H1 (cell line): Measurements from ENCODE around the gene TNC. TPM values are rescaled to one million over a fixed set of nuclear protein-coding genes. Genes with fewer than 3 reads are reported as not detected.

Experiments
- CTCF ChIA-PET: fragments of 300-600 bp; sonication (Branson Sonifier 250); formaldehyde crosslinking; loops from one replicate; lab custom pipeline; 2021; ENCODE audit not compliant: partially characterized antibody; lab: Charles Lee
- POLR2A ChIA-PET: fragments of 300-600 bp; sonication (Branson Sonifier 250); formaldehyde crosslinking; loops from one replicate; lab custom pipeline; 2021; ENCODE audit warnings: inconsistent platforms; ENCODE audit not compliant: partially characterized antibody; lab: Charles Lee
- DNase-seq, 2 experiments: peaks; one replicate each; pipeline versions ENCODE4 v3.0.0 to v3.0.0-alpha.2; 2010 to 2022; ENCODE audit warnings: low spot score in 2 of 2, low read depth in 1 of 2, mixed read lengths in 1 of 2
- FAIRE-seq: peaks from 2 replicates; lab custom pipeline; 2011; peaks lifted over from hg19 to GRCh38; lab: Jason Lieb, UNC
- H2AFZ ChIP-seq: 2 replicates; pipeline ENCODE4 v1.8.1; 2012; ENCODE audit warnings: low read length, inconsistent platforms
- H2AK5ac ChIP-seq: 2 replicates; pipeline ENCODE4 v1.6.1; 2013; ENCODE audit warnings: low read depth, low read length
- H2BK120ac ChIP-seq: replicated peaks from 2 replicates; pipeline ENCODE3; 2013; ENCODE audit warnings: low read depth, low read length, inconsistent platforms
- H2BK12ac ChIP-seq: 2 replicates; pipeline ENCODE4 v1.6.1; 2013; ENCODE audit warnings: low read depth, low read length
- H2BK15ac ChIP-seq: 2 replicates; pipeline ENCODE4 v1.6.1; 2013; ENCODE audit warnings: low read length
- H2BK20ac ChIP-seq: 2 replicates; pipeline ENCODE4 v1.6.1; 2013; ENCODE audit warnings: low read length
- H2BK5ac ChIP-seq: 2 replicates; pipeline ENCODE4 v1.6.1; 2013; ENCODE audit warnings: low read depth, low read length
- H3K14ac ChIP-seq: 2 replicates; pipeline ENCODE4 v1.6.1; 2013; ENCODE audit warnings: inconsistent platforms; ENCODE audit not compliant: insufficient read length
- H3K18ac ChIP-seq: 2 replicates; pipeline ENCODE4 v1.6.1; 2013; ENCODE audit warnings: low read length; ENCODE audit errors: extremely low read depth
- H3K23ac ChIP-seq: 2 replicates; pipeline ENCODE4 v1.6.1; 2013; ENCODE audit warnings: inconsistent platforms; ENCODE audit not compliant: insufficient read length
- H3K23me2 ChIP-seq: 2 replicates; pipeline ENCODE4 v1.6.1; 2013; ENCODE audit warnings: low read depth, low read length
- H3K27ac ChIP-seq: 2 replicates; pipeline ENCODE4 v1.6.1; 2011; ENCODE audit warnings: low read depth, low read length, inconsistent platforms
- H3K27me3 ChIP-seq, 4 experiments: replicated peaks in 1 of 4; 1 replicate in 1 of 4; 2 replicates in 3 of 4; pipeline versions ENCODE4 v1.6.1 to v1.8.1; 2011 to 2013; ENCODE audit warnings: low read length in 3 of 4, mild to moderate bottlenecking in 3 of 4, inconsistent platforms in 2 of 4, mixed read lengths in 2 of 4, moderate library complexity in 1 of 4; ENCODE audit not compliant: control insufficient read depth in 3 of 4, insufficient read depth in 3 of 4; ENCODE audit errors: extremely low read depth in 1 of 4
- H3K36me3 ChIP-seq, 4 experiments: 2 replicates each; pipeline versions ENCODE4 v1.6.1 to v1.8.1; 2011 to 2013; ENCODE audit warnings: mild to moderate bottlenecking in 4 of 4, low read length in 3 of 4, moderate library complexity in 2 of 4, control low read depth in 1 of 4, inconsistent platforms in 1 of 4; ENCODE audit not compliant: insufficient read depth in 4 of 4, control insufficient read depth in 2 of 4
- H3K4ac ChIP-seq: replicated peaks from 2 replicates; pipeline ENCODE3; 2013; ENCODE audit warnings: low read length, low read depth, mixed read lengths, inconsistent platforms; ENCODE audit not compliant: insufficient read length
- H3K4me1 ChIP-seq, 4 experiments: replicated peaks in 1 of 4; 1 replicate in 1 of 4; 2 replicates in 3 of 4; pipeline versions ENCODE4 v1.6.1 to v1.8.1; 2011 to 2013; ENCODE audit warnings: low read length in 3 of 4, inconsistent platforms in 2 of 4, mixed read lengths in 1 of 4; ENCODE audit not compliant: insufficient read depth in 4 of 4, control insufficient read depth in 3 of 4
- H3K4me2 ChIP-seq, 2 experiments: 2 replicates each; pipeline versions ENCODE4 v1.6.1 to v1.8.1; 2011 to 2013; ENCODE audit warnings: low read depth in 2 of 2, low read length in 2 of 2, control low read depth in 1 of 2, inconsistent platforms in 1 of 2, mild to moderate bottlenecking in 1 of 2; ENCODE audit not compliant: insufficient read depth in 1 of 2
- H3K4me3 ChIP-seq, 4 experiments: fragments of 200-600, 300-600 bp in 1 of 4; sonication (generic), shearing (Covaris generic), sonication (Bioruptor Twin) in 1 of 4; 2 replicates each; pipeline versions ENCODE4 v1.5.1 to v1.8.1; 2011 to 2016; ENCODE audit warnings: low read length in 4 of 4, low read depth in 3 of 4, control low read depth in 2 of 4, inconsistent platforms in 2 of 4, mild to moderate bottlenecking in 2 of 4, mixed read lengths in 1 of 4, moderate library complexity in 1 of 4; ENCODE audit not compliant: insufficient read depth in 2 of 4; ENCODE audit errors: extremely low read depth in 1 of 4
- H3K56ac ChIP-seq: replicated peaks from 2 replicates; pipeline ENCODE3; 2013; ENCODE audit warnings: low read depth, mild to moderate bottlenecking, mixed read lengths, low read length, inconsistent platforms; ENCODE audit not compliant: insufficient read length
- H3K79me1 ChIP-seq: 2 replicates; pipeline ENCODE4 v1.6.1; 2013; ENCODE audit warnings: low read depth, low read length, control low read depth
- H3K79me2 ChIP-seq, 2 experiments: 2 replicates each; pipeline versions ENCODE4 v1.6.1 to v1.8.1; 2012 to 2013; ENCODE audit warnings: low read length in 2 of 2, mild to moderate bottlenecking in 2 of 2, inconsistent platforms in 1 of 2; ENCODE audit not compliant: insufficient read depth in 2 of 2, control insufficient read depth in 1 of 2
- H3K9ac ChIP-seq, 4 experiments: replicated peaks in 1 of 4; 1 replicate in 1 of 4; 2 replicates in 3 of 4; pipeline versions ENCODE4 v1.6.1 to v1.8.1; 2011 to 2013; ENCODE audit warnings: low read depth in 3 of 4, low read length in 3 of 4, control low read depth in 2 of 4, mild to moderate bottlenecking in 2 of 4, moderate library complexity in 2 of 4, inconsistent platforms in 1 of 4; ENCODE audit errors: extremely low read depth in 1 of 4
- H3K9me3 ChIP-seq, 2 experiments: 2 replicates each; pipeline versions ENCODE4 v1.6.1 to v1.8.1; 2012 to 2013; ENCODE audit warnings: mild to moderate bottlenecking in 2 of 2, moderate library complexity in 2 of 2, control low read depth in 1 of 2, inconsistent platforms in 1 of 2, low read depth in 1 of 2, low read length in 1 of 2, mixed read lengths in 1 of 2; ENCODE audit not compliant: insufficient read depth in 2 of 2
- H4K20me1 ChIP-seq, 2 experiments: replicated peaks in 1 of 2; 2 replicates each; pipeline versions ENCODE3 to v1.8.1; 2011 to 2013; ENCODE audit warnings: inconsistent platforms in 2 of 2, low read length in 2 of 2, mild to moderate bottlenecking in 1 of 2; ENCODE audit not compliant: insufficient read depth in 2 of 2, control insufficient read depth in 1 of 2
- H4K5ac ChIP-seq: 2 replicates; pipeline ENCODE4 v1.6.1; 2013; ENCODE audit warnings: low read length, low read depth, mixed read lengths, inconsistent platforms; ENCODE audit not compliant: insufficient read length
- H4K8ac ChIP-seq: 2 replicates; pipeline ENCODE4 v1.8.0; 2013; ENCODE audit warnings: mild to moderate bottlenecking, moderate library complexity, low read length, inconsistent platforms; ENCODE audit not compliant: insufficient read depth; ENCODE audit errors: extremely low read depth
- H4K91ac ChIP-seq: replicated peaks from 2 replicates; pipeline ENCODE3; 2013; ENCODE audit warnings: low read length, mixed read lengths, inconsistent platforms; ENCODE audit not compliant: insufficient read length
- CBX5 ChIP-seq: fragments of 300-800, 300-1000 bp; sonication (generic); IDR thresholded peaks from 2 replicates; pipeline ENCODE4 v1.7.1; 2016; ENCODE audit warnings: antibody characterized with exemption, low read length, low read depth
- CREB1 ChIP-seq: IDR thresholded peaks from 2 replicates; pipeline ENCODE4 v1.6.1; 2012; ENCODE audit warnings: inconsistent platforms
- CTBP2 ChIP-seq: IDR thresholded peaks from 2 replicates; pipeline ENCODE4 v1.7.0; 2011; ENCODE audit warnings: borderline replicate concordance, mild to moderate bottlenecking, moderate library complexity, mixed read lengths, low read length; ENCODE audit not compliant: insufficient read depth, insufficient read length
- EGR1 ChIP-seq: IDR thresholded peaks from 2 replicates; pipeline ENCODE4 v1.6.1; 2011; ENCODE audit warnings: low read depth, low read length, borderline replicate concordance
- JUN ChIP-seq: IDR thresholded peaks from 2 replicates; pipeline ENCODE4 v1.6.1; 2011; ENCODE audit warnings: low read depth, mild to moderate bottlenecking, improper control_type of control experiment, low read length
- KDM5A ChIP-seq: fragments of 200-600 bp; IDR thresholded peaks from 2 replicates; pipeline ENCODE4 v1.7.1; 2012; ENCODE audit warnings: mild to moderate bottlenecking, low read length, inconsistent platforms, mixed read lengths
- NRF1 ChIP-seq: IDR thresholded peaks from 2 replicates; pipeline ENCODE4 v1.6.1; 2011; ENCODE audit warnings: mild to moderate bottlenecking, low read depth, low read length, improper control_type of control experiment
- POU5F1 ChIP-seq: IDR thresholded peaks from 2 replicates; pipeline ENCODE4 v1.6.1; 2011; ENCODE audit warnings: low read depth, mild to moderate bottlenecking, low read length, moderate library complexity
- WGBS, 2 experiments: shearing (Covaris generic) in 1 of 2; methylation state at CpG; one replicate each; pipeline versions ENCODE4 v1.1.6 to v1.1.7; 2013 to 2015; ENCODE audit warnings: low lambda C conversion rate in 2 of 2, mixed read lengths in 2 of 2, inconsistent platforms in 1 of 2, low coverage in 1 of 2, missing lambda C conversion rate in 1 of 2; ENCODE audit not compliant: insufficient replicate concordance in 2 of 2, insufficient coverage in 1 of 2, insufficient read length in 1 of 2; ENCODE audit errors: extremely low coverage in 1 of 2, missing lambda C conversion rate in 1 of 2; 5-methylcytosine and 5-hydroxymethylcytosine counted together
- polyA plus RNA-seq, 7 experiments: library from polyadenylated mRNA; depleted of rRNA in 3 of 7; stranded (reverse) in 5 of 7; unstranded in 2 of 7; fragments of >200 nt in 5 of 7; fragments of 200-250 nt in 2 of 7; gene quantifications; 1 replicate in 5 of 7; 2 replicates in 1 of 7; 4 replicates in 1 of 7; pipeline versions ENCODE4 v1.2.1 to v1.2.3, GENCODE V29; 2011 to 2013; ENCODE audit warnings: missing spikeins in 2 of 7, mixed read lengths in 2 of 7
- total RNA-seq: library from RNA; stranded (reverse); fragmentation: NEBNext Ultra II Directional; extraction: Animal tissue kit (Norgen Biotek cat#: 25700); gene quantifications from 2 replicates; pipeline ENCODE4 v1.2.1, GENCODE V29; 2021

TNC gene
- total and polyA plus RNA-seq, 2 of the 8 experiments (the other 6 are each of a cell fraction or from before 2014, with no cell fraction given) = 6.2 to 11.4 TPM

- H3K18ac ChIP-seq = no peak overlapping the region
- H3K4me3 ChIP-seq = no peak overlapping the region
- H3K27me3 ChIP-seq = no peaks in the 10 kb centered on the region
- no peaks in the 10 kb centered on the region for H3K4me1 ChIP-seq
- DNase-seq = no peak
- no peak overlapping the region for H3K23ac ChIP-seq
- H3K79me1 ChIP-seq = no peaks in the 10 kb centered on the region
- no peak overlapping the region for H4K8ac ChIP-seq
- H3K9me3 ChIP-seq = no peaks in the 10 kb centered on the region
- no peak overlapping the region for H3K27ac ChIP-seq
- H2AK5ac ChIP-seq = no peak overlapping the region
- H3K4me2 ChIP-seq = no peak overlapping the region
- H4K20me1 ChIP-seq = no peaks in the 10 kb centered on the region
- no peak overlapping the region for H4K5ac ChIP-seq
- no peak overlapping the region for H3K4ac ChIP-seq
- H3K9ac ChIP-seq = no peak overlapping the region
- FAIRE-seq = no peak
- H2BK20ac ChIP-seq = no peak overlapping the region
- POLR2A ChIA-PET = no interaction called here
- H2AFZ ChIP-seq = no peak overlapping the region
- CTCF ChIA-PET = interaction anchor here (1.8 kb wide), 1 partner anchor 9 kb away, joined by 9 read pairs; no protein-coding TSS in a partner anchor
- 61% methylated on average over 3 of the region's 3 CpGs; no CpG with 5 or more reads in 1 of the 2 experiments for WGBS, 2 experiments
- H3K56ac ChIP-seq = no peak overlapping the region
- no peak for TF ChIP-seq KDM5A
- TF ChIP-seq NRF1 = no peak
- TF ChIP-seq CREB1 = no peak
- no peak for TF ChIP-seq EGR1
- TF ChIP-seq JUN = no peak
- no peak for TF ChIP-seq POU5F1
- no peak for TF ChIP-seq CBX5
- no peak for TF ChIP-seq CTBP2
- no peaks in the 10 kb centered on the region for H3K23me2 ChIP-seq
- no peaks in the 10 kb centered on the region for H3K36me3 ChIP-seq
- H2BK120ac ChIP-seq = no peak overlapping the region
- no peak overlapping the region for H2BK15ac ChIP-seq
- H3K79me2 ChIP-seq = no peaks in the 10 kb centered on the region
- H2BK5ac ChIP-seq = no peak overlapping the region
- no peak overlapping the region for H3K14ac ChIP-seq
- no peak overlapping the region for H2BK12ac ChIP-seq
- H4K91ac ChIP-seq = no peak overlapping the region
Measured at GRCh38 chr9:115042781-115043509, 75.0 kb downstream of the TNC start.
